Nephron progenitor cell (in vitro differentiated cells): Measurements from ENCODE around the gene ZNF500.

Experiments used
- DNase-seq: peaks from one replicate; pipeline ENCODE4 v3.0.0; 2021
- H3K27ac Mint-ChIP-seq: 2 replicates; pipeline ENCODE4 v1.8.0; 2021; ENCODE audit warnings: mild to moderate bottlenecking, moderate library complexity, mixed read lengths
- H3K27me3 Mint-ChIP-seq: 2 replicates; pipeline ENCODE4 v1.8.0; 2021; ENCODE audit warnings: mild to moderate bottlenecking, low read depth, mixed read lengths; ENCODE audit not compliant: poor library complexity
- H3K36me3 Mint-ChIP-seq: 2 replicates; pipeline ENCODE4 v1.8.0; 2021; ENCODE audit warnings: low read depth, mixed read lengths
- H3K4me1 Mint-ChIP-seq: 2 replicates; pipeline ENCODE4 v1.8.0; 2021; ENCODE audit warnings: mixed read lengths
- H3K4me3 Mint-ChIP-seq: 2 replicates; pipeline ENCODE4 v1.8.0; 2021; ENCODE audit warnings: mild to moderate bottlenecking, moderate library complexity, mixed read lengths
- H3K9me3 Mint-ChIP-seq: 2 replicates; pipeline ENCODE4 v1.8.0; 2021; ENCODE audit warnings: mild to moderate bottlenecking, moderate library complexity, mixed read lengths
- TF ChIP-seq, protein P1 (sequence below): fragments of 200-600 bp; sonication (generic); IDR thresholded peaks from 2 replicates; pipeline ENCODE4 v1.5.0; 2021; ENCODE audit warnings: antibody characterized with exemption

ZNF500 gene

GRCh38 chr16:4792951-4793513 is 26.1 kb upstream of the ZNF500 start:
- H3K4me3 Mint-ChIP-seq: no peak overlapping the region
- H3K9me3 Mint-ChIP-seq: no peaks in the 10 kb centered on the region
- no peaks in the 10 kb centered on the region for H3K36me3 Mint-ChIP-seq
- peaks cover 8% of the 10 kb centered on the region for H3K27me3 Mint-ChIP-seq
- H3K27ac Mint-ChIP-seq: no peak overlapping the region
- TF ChIP-seq, protein P1, sequence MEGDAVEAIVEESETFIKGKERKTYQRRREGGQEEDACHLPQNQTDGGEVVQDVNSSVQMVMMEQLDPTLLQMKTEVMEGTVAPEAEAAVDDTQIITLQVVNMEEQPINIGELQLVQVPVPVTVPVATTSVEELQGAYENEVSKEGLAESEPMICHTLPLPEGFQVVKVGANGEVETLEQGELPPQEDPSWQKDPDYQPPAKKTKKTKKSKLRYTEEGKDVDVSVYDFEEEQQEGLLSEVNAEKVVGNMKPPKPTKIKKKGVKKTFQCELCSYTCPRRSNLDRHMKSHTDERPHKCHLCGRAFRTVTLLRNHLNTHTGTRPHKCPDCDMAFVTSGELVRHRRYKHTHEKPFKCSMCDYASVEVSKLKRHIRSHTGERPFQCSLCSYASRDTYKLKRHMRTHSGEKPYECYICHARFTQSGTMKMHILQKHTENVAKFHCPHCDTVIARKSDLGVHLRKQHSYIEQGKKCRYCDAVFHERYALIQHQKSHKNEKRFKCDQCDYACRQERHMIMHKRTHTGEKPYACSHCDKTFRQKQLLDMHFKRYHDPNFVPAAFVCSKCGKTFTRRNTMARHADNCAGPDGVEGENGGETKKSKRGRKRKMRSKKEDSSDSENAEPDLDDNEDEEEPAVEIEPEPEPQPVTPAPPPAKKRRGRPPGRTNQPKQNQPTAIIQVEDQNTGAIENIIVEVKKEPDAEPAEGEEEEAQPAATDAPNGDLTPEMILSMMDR: no peak
- DNase-seq: no peak
- peaks cover 14% of the 10 kb centered on the region for H3K4me1 Mint-ChIP-seq

DNA sequence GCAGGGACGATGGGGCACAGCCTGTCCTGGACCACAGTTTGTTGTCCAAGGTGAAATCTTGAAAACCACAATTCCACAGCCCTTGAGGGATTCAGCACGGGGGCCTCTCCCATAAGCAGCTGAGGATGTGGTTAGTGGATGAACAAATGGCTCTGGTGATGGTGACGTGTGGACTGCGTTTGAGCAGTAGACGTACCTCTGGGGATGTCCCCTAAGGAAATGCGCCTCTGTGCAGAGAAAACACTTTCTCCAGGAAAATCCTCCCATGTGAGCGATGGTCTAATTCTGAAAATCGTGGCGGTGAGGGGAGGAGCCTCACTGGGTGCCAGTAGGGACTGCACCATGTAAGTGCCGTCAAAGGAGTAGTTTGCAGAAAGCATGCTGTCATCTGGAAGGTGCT is 23.9 kb upstream of the ZNF500 start:
- peaks cover 18% of the 10 kb centered on the region for H3K4me1 Mint-ChIP-seq
- TF ChIP-seq, protein P1: no peak
- H3K27me3 Mint-ChIP-seq: peaks cover 6% of the 10 kb centered on the region
- H3K9me3 Mint-ChIP-seq: no peaks in the 10 kb centered on the region
- H3K36me3 Mint-ChIP-seq: no peaks in the 10 kb centered on the region
- H3K4me3 Mint-ChIP-seq: no peak overlapping the region
- peak overlapping the region; percentile 57 for H3K27ac Mint-ChIP-seq
- no peak for DNase-seq

DNA sequence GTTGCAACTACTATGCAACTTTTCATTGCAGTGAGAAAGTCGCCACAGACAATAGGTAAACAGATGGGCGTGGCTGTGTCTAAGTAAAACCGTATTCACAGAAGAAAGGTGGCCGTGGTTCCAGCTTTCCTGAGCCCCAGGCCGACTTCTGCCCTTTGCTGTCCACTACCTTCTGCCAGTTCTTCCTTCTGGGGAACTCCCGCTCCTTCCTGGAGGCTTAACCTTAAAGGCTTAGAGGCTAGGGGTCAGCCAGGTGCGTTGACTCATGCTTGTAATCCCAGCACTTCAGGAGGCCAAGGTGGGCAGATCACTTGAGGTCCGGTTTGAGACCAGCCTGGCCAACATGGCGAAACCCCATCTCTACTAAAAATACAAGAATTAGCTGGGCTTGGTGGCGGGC is 23.3 kb upstream of the ZNF500 start:
- Mint-ChIP-seq H3K9me3 (no peaks in the 10 kb centered on the region), H3K27me3 (peaks cover 6% of the 10 kb centered on the region)

DNA sequence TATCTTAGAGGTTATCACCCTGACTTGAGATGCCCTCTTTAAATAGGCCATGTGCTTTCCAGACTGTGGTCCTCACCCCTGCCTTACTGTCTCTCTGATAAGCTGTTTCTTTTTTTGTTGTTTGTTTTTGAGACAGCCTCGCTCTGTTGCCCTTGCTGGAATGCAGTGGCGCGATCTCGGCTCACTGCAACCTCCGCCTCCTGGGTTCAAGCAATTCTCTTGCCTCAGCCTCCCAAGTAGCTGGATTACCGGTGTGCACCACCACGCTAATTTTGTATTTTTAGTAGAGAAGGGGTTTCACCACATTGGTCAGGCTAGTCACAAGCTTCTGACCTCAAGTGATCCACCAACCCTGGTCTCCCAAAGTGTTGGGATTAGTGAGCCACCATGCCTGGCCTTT is 21.9 kb upstream of the ZNF500 start:
- TF ChIP-seq, protein P1: no peak
- H3K9me3 Mint-ChIP-seq: no peaks in the 10 kb centered on the region
- peak overlapping the region; percentile 70 for H3K27ac Mint-ChIP-seq
- no peak overlapping the region for H3K4me3 Mint-ChIP-seq
- DNase-seq: no peak
- H3K4me1 Mint-ChIP-seq: peaks cover 18% of the 10 kb centered on the region
- no peaks in the 10 kb centered on the region for H3K36me3 Mint-ChIP-seq
- peaks cover 2% of the 10 kb centered on the region for H3K27me3 Mint-ChIP-seq

More for the DNA sequence above, 23.3 kb upstream of the ZNF500 start:
- no peak overlapping the region for H3K4me3 Mint-ChIP-seq
- no peaks in the 10 kb centered on the region for H3K36me3 Mint-ChIP-seq
- TF ChIP-seq, protein P1: no peak
- DNase-seq: no peak
- H3K4me1 Mint-ChIP-seq: peaks cover 18% of the 10 kb centered on the region
- H3K27ac Mint-ChIP-seq: no peak overlapping the region

GRCh38 chr16:4788489-4788889 is 21.5 kb upstream of the ZNF500 start:
- Mint-ChIP-seq H3K27ac (peak overlapping the region; percentile 70), H3K36me3 (no peaks in the 10 kb centered on the region), H3K9me3 (no peaks in the 10 kb centered on the region), H3K4me3 (no peak overlapping the region), H3K4me1 (peaks cover 18% of the 10 kb centered on the region), H3K27me3 (peaks cover 2% of the 10 kb centered on the region)
- no peak for DNase-seq
- TF ChIP-seq, protein P1: no peak
